Psoas muscle (tissue), 8 donors: ENCODE results near the gene MALRD1. TPM values are rescaled to one million over a fixed set of nuclear protein-coding genes. Genes with fewer than 3 reads are reported as not detected.

ENCODE experiments used
- ATAC-seq, 4 donors: fragments of 200-7000 bp; cut with Tn5 transposase; one replicate each; pipeline ENCODE4 v1.9.1; 2020; ENCODE audit warnings: moderate library complexity in 3 of 4, mild to moderate bottlenecking in 2 of 4
- DNase-seq, 2 donors: peaks; one replicate each; pipeline ENCODE4 v3.0.0-alpha.2; 2020
- H3K27ac ChIP-seq: fragments of 200-600 bp; one replicate; pipeline ENCODE4 v1.8.0; 2022
- H3K27me3 ChIP-seq, 3 donors: fragments of 200-600 bp in 1 of 3; one replicate each; pipeline versions ENCODE4 v1.6.1 to v1.8.0; 2013 to 2022; ENCODE audit warnings: low read length in 2 of 3, mild to moderate bottlenecking in 2 of 3, moderate library complexity in 1 of 3; ENCODE audit not compliant: insufficient read depth in 3 of 3
- H3K36me3 ChIP-seq, 2 donors: fragments of 200-600 bp in 1 of 2; one replicate each; pipeline versions ENCODE4 v1.6.1 to v1.8.0; 2013 to 2022; ENCODE audit warnings: low read depth in 1 of 2, mild to moderate bottlenecking in 1 of 2, moderate library complexity in 1 of 2; ENCODE audit not compliant: insufficient read depth in 1 of 2
- H3K4me1 ChIP-seq: fragments of 200-600 bp; one replicate; pipeline ENCODE4 v1.8.0; 2022
- H3K4me3 ChIP-seq: fragments of 200-600 bp; one replicate; pipeline ENCODE4 v1.8.0; 2022; ENCODE audit warnings: mild to moderate bottlenecking
- H3K9me3 ChIP-seq: fragments of 200-600 bp; one replicate; pipeline ENCODE4 v1.8.0; 2022
- CTCF ChIP-seq: fragments of 200-600 bp; IDR thresholded peaks from one replicate; pipeline ENCODE4 v1.8.0; 2022; ENCODE audit warnings: antibody characterized with exemption
- WGBS, 3 donors: extraction: QIAGEN DNeasy Blood & Tissue Kit; methylation state at CpG; one replicate each; pipeline versions ENCODE4 v1.1.6 to v1.1.7; 2013; 5-methylcytosine and 5-hydroxymethylcytosine counted together
- intact Hi-C, 2 donors: fragments of 100-400 bp; cut with DNase I; formaldehyde crosslinking; loops; one replicate each; pipeline versions ENCODE4 v1.11.0 to v1.14.2; 2022
- polyA plus RNA-seq, 3 donors: library from polyadenylated mRNA; stranded (reverse); fragments of 200-250 nt; gene quantifications; one replicate each; pipeline ENCODE4 v1.2.3, GENCODE V29; 2013
- total RNA-seq, 4 donors: library from RNA; stranded (reverse); fragmentation: NEBNext Ultra II Directional in 2 of 4; extraction: Animal tissue kit (Norgen Biotek cat#: 25700) in 2 of 4; gene quantifications; one replicate each; pipeline versions ENCODE4 v1.2.1 to v1.2.4, GENCODE V29; 2021 to 2023
- donor health status: healthy with polysubstance abuse.
- donor health status: DM: no; HTN: no; CAD: no; lungs with moderate emphysema.
- donor health status: Bipolar disorder and iron deficiency.
- donor health status: healthy.
- donor health status: DM: yes; HTN: yes; CAD: no.
- donor health status: DM: no; HTN: no; CAD: no.
- donor health status: DM: no; HTN: no; CAD: no.
- donor health status: DM: yes; HTN: yes; CAD: no.

MALRD1 gene
- total and polyA plus RNA-seq, 7 donors, result 0.12 to 0.39 (median 0.27) TPM; not detected in 3

- no peak for TF ChIP-seq CTCF
- no peak overlapping the region for H3K27ac ChIP-seq
- H3K27me3 ChIP-seq, result no peaks in the 10 kb centered on the region
- DNase-seq, result no peak
- ATAC-seq, result no peak
- H3K9me3 ChIP-seq, result no peaks in the 10 kb centered on the region
- intact Hi-C loops, result no loop called here
- no peak overlapping the region for H3K4me3 ChIP-seq
- no peaks in the 10 kb centered on the region for H3K4me1 ChIP-seq
- 82 to 86% (median 84%) methylated on average over 4 of the region's 4 CpGs for WGBS, 3 donors
- H3K36me3 ChIP-seq, result no peaks in the 10 kb centered on the region
Observed at GRCh38 chr10:19659920-19660655, 611.5 kb downstream of the MALRD1 start.

- no peaks in the 10 kb centered on the region for H3K36me3 ChIP-seq
- ATAC-seq (no peak), DNase-seq (no peak)
- no peak overlapping the region for H3K27ac ChIP-seq
- no peak for TF ChIP-seq CTCF
- H3K27me3 ChIP-seq, result no peaks in the 10 kb centered on the region
- H3K4me3 ChIP-seq, result no peak overlapping the region
- intact Hi-C loops, result no loop called here
- H3K4me1 ChIP-seq, result no peaks in the 10 kb centered on the region
- WGBS, 3 donors, result 20 to 94% (median 93%) methylated on average over 1 of the region's 1 CpG
- no peaks in the 10 kb centered on the region for H3K9me3 ChIP-seq
Observed at GRCh38 chr10:19663344-19663743, 614.7 kb downstream of the MALRD1 start.

GRCh38 chr10:19668116-19668515 is 619.5 kb downstream of the MALRD1 start:
- intact Hi-C loops, result no loop called here

GRCh38 chr10:19676063-19676462 is 627.5 kb downstream of the MALRD1 start:
- intact Hi-C loops, result no loop called here
- Histone ChIP-seq H3K36me3 (no peaks in the 10 kb centered on the region), H3K27me3 (no peaks in the 10 kb centered on the region), H3K4me1 (no peaks in the 10 kb centered on the region), H3K27ac (no peak overlapping the region), H3K4me3 (no peak overlapping the region), H3K9me3 (peaks cover 6% of the 10 kb centered on the region)
- ATAC-seq (no peak), DNase-seq (no peak)
- TF ChIP-seq CTCF, result no peak
- WGBS, 3 donors, result 87 to 93% (median 88%) methylated on average over 4 of the region's 4 CpGs

More at GRCh38 chr10:19668116-19668515, 619.5 kb downstream of the MALRD1 start:
- Histone ChIP-seq H3K27ac (no peak overlapping the region), H3K4me1 (no peaks in the 10 kb centered on the region), H3K36me3 (no peaks in the 10 kb centered on the region), H3K4me3 (no peak overlapping the region), H3K9me3 (no peaks in the 10 kb centered on the region), H3K27me3 (no peaks in the 10 kb centered on the region)
- TF ChIP-seq CTCF, result no peak
- WGBS, 3 donors, result 85 to 90% (median 86%) methylated on average over 5 of the region's 5 CpGs
- DNase-seq, result no peak
- no peak for ATAC-seq

GRCh38 chr10:19683356-19683755 is 634.8 kb downstream of the MALRD1 start:
- ATAC-seq, result no peak
- 50 to 55% (median 53%) methylated on average over 3 of the region's 3 CpGs for WGBS, 3 donors
- Histone ChIP-seq H3K36me3 (no peaks in the 10 kb centered on the region), H3K27me3 (no peaks in the 10 kb centered on the region), H3K4me1 (no peaks in the 10 kb centered on the region), H3K4me3 (no peak overlapping the region), H3K27ac (no peak overlapping the region), H3K9me3 (peaks cover 6% of the 10 kb centered on the region)
- no peak for DNase-seq
- TF ChIP-seq CTCF, result no peak
- intact Hi-C loops, result no loop called here
